HepG2 (cell line): ENCODE data around the gene TMEM240. TPM values are rescaled to one million over a fixed set of nuclear protein-coding genes. Genes with fewer than 3 reads are reported as not detected.
A peak's percentile ranks its signal among the peaks of the same experiment; 100 is the strongest.

ENCODE experiments used
- AKAP8 ChIP-seq: sonication (generic); formaldehyde crosslinking; IDR thresholded peaks from 2 replicates; pipeline ENCODE4 v1.5.1; 2020; ENCODE audit warnings: mild to moderate bottlenecking, missing genetic modification reagents
- ARID3A ChIP-seq: IDR thresholded peaks from 2 replicates; pipeline ENCODE4 v1.6.1; 2012; ENCODE audit warnings: low read depth, low read length, improper control_type of control experiment
- EEA1 ChIP-seq: sonication (generic); formaldehyde crosslinking; IDR thresholded peaks from 2 replicates; pipeline ENCODE4 v1.5.1; 2020; ENCODE audit warnings: mild to moderate bottlenecking, missing genetic modification reagents, borderline replicate concordance
- HOXA7 ChIP-seq: sonication (generic); formaldehyde crosslinking; IDR thresholded peaks from 2 replicates; pipeline ENCODE4 v1.8.1; 2022; ENCODE audit warnings: mild to moderate bottlenecking, missing genetic modification reagents, moderate library complexity
- JDP2 ChIP-seq: sonication (generic); formaldehyde crosslinking; IDR thresholded peaks from 2 replicates; pipeline ENCODE4 v1.8.1; 2022; ENCODE audit warnings: missing genetic modification reagents, borderline replicate concordance
- KMT2B ChIP-seq: IDR thresholded peaks from 2 replicates; pipeline ENCODE4 v1.6.1; 2016; ENCODE audit warnings: missing genetic modification reagents, missing compliant biosample characterization
- RAD21 ChIP-seq: fragments of 450-650 bp; formaldehyde crosslinking; IDR thresholded peaks from 2 replicates; pipeline ENCODE4 v1.5.0; 2020; ENCODE audit warnings: mild to moderate bottlenecking
- RNF2 ChIP-seq: fragments of 450-650 bp; conservative IDR thresholded peaks from 2 replicates; pipeline ENCODE4 v1.6.1; 2016; ENCODE audit warnings: low read depth
- RORA ChIP-seq: sonication (generic); formaldehyde crosslinking; IDR thresholded peaks from 2 replicates; pipeline ENCODE4 v1.5.0; 2020; ENCODE audit warnings: mild to moderate bottlenecking, missing genetic modification reagents, moderate library complexity
- SATB2 ChIP-seq: sonication (generic); formaldehyde crosslinking; IDR thresholded peaks from 2 replicates; pipeline ENCODE4 v1.5.0; 2020; ENCODE audit warnings: missing genetic modification reagents
- TMF1 ChIP-seq: sonication (generic); formaldehyde crosslinking; IDR thresholded peaks from 2 replicates; pipeline ENCODE4 v1.8.1; 2022; ENCODE audit warnings: low read depth, missing genetic modification reagents
- U2AF2 ChIP-seq: fragments of 200-400 bp; formaldehyde crosslinking; IDR thresholded peaks from 2 replicates; pipeline ENCODE4 v1.6.1; 2017; ENCODE audit warnings: low read depth, mild to moderate bottlenecking, low read length
- ZBTB38 ChIP-seq: sonication (generic); formaldehyde crosslinking; IDR thresholded peaks from 2 replicates; pipeline ENCODE4 v1.5.1; 2020; ENCODE audit warnings: mild to moderate bottlenecking, missing genetic modification reagents
- ZBTB49 ChIP-seq: sonication (generic); formaldehyde crosslinking; IDR thresholded peaks from 2 replicates; pipeline ENCODE4 v1.4.0; 2020; ENCODE audit warnings: missing genetic modification reagents, borderline replicate concordance
- ZNF251 ChIP-seq: sonication (generic); formaldehyde crosslinking; IDR thresholded peaks from 2 replicates; pipeline ENCODE4 v1.9.0; 2021; ENCODE audit warnings: mild to moderate bottlenecking, missing genetic modification reagents
- ZNF3 ChIP-seq: IDR thresholded peaks from 2 replicates; pipeline ENCODE4 v1.7.0; 2017; ENCODE audit warnings: inconsistent platforms
- ZNF329 ChIP-seq: sonication (generic); formaldehyde crosslinking; IDR thresholded peaks from 2 replicates; pipeline ENCODE4 v1.9.0; 2021; ENCODE audit warnings: low read depth, mild to moderate bottlenecking, missing genetic modification reagents
- ZNF703 ChIP-seq: sonication (generic); formaldehyde crosslinking; IDR thresholded peaks from 2 replicates; pipeline ENCODE4 v1.5.1; 2020; ENCODE audit warnings: missing genetic modification reagents, mild to moderate bottlenecking, moderate library complexity, borderline replicate concordance
- ZNF772 ChIP-seq: sonication (generic); formaldehyde crosslinking; IDR thresholded peaks from 2 replicates; pipeline ENCODE4 v1.5.0; 2020; ENCODE audit warnings: mild to moderate bottlenecking, missing genetic modification reagents
- polyA plus RNA-seq, 8 experiments: library from polyadenylated mRNA; depleted of rRNA in 3 of 8; stranded (reverse) in 7 of 8; unstranded in 1 of 8; fragments of >200 nt; fragmentation: Illumina TruSeq in 4 of 8; extraction: Trizol in 4 of 8; gene quantifications; 2 replicates each; pipeline versions ENCODE4 v1.2.1 to v1.2.3, GENCODE V29; 2011 to 2016; ENCODE audit warnings: low read depth in 4 of 8, missing spikeins in 1 of 8, mixed read lengths in 1 of 8; ENCODE audit not compliant: insufficient read depth in 1 of 8
- total RNA-seq, 5 experiments: library from RNA; depleted of rRNA; stranded (reverse); fragments of >200 nt; fragmentation: Illumina TruSeq; extraction: Trizol; gene quantifications; 2 replicates each; pipeline ENCODE4 v1.2.3, GENCODE V29; 2016; ENCODE audit warnings: low read depth in 1 of 5
- TF ChIP-seq, protein P1 (sequence below): sonication (generic); formaldehyde crosslinking; IDR thresholded peaks from 2 replicates; pipeline ENCODE4 v1.4.0; 2020; ENCODE audit warnings: low read depth, mild to moderate bottlenecking, missing genetic modification reagents
- TF ChIP-seq, protein P2 (sequence below): IDR thresholded peaks from 2 replicates; pipeline ENCODE4 v1.6.1; 2016; ENCODE audit warnings: low read depth, control low read depth
- TF ChIP-seq, protein P3 (sequence below): IDR thresholded peaks from 2 replicates; pipeline ENCODE4 v1.6.1; 2016; ENCODE audit warnings: mild to moderate bottlenecking

The TMEM240 gene
- total and polyA plus RNA-seq, 2 of the 13 experiments (the other 11 are each of a cell fraction or from before 2014, with no cell fraction given), result 0.17 TPM; not detected in 1

- TF ChIP-seq AKAP8 (CRISPR knock-in tag) (no peak), HOXA7 (CRISPR knock-in tag) (no peak), JDP2 (CRISPR knock-in tag) (no peak), ZNF3 (CRISPR knock-in tag) (no peak), EEA1 (CRISPR knock-in tag) (0 out of 2 replicates have a peak, but pooled peaks have one; percentile 44), ZBTB38 (CRISPR knock-in tag) (0 out of 2 replicates have a peak, but pooled peaks have one; percentile 8), ZBTB49 (CRISPR knock-in tag) (no peak), TMF1 (CRISPR knock-in tag) (no peak), ZNF772 (CRISPR knock-in tag) (peak; percentile 53; the same call in 1 of the 2 replicates), U2AF2 (no peak), RNF2 (no peak), ZNF329 (CRISPR knock-in tag) (no peak), RAD21 (no peak), ARID3A (no peak), KMT2B (CRISPR knock-in tag) (no peak), ZNF251 (CRISPR knock-in tag) (no peak), SATB2 (CRISPR knock-in tag) (no peak), RORA (CRISPR knock-in tag) (no peak), ZNF703 (CRISPR knock-in tag) (no peak; the same call in 1 of the 2 replicates)
- TF ChIP-seq, protein P1, sequence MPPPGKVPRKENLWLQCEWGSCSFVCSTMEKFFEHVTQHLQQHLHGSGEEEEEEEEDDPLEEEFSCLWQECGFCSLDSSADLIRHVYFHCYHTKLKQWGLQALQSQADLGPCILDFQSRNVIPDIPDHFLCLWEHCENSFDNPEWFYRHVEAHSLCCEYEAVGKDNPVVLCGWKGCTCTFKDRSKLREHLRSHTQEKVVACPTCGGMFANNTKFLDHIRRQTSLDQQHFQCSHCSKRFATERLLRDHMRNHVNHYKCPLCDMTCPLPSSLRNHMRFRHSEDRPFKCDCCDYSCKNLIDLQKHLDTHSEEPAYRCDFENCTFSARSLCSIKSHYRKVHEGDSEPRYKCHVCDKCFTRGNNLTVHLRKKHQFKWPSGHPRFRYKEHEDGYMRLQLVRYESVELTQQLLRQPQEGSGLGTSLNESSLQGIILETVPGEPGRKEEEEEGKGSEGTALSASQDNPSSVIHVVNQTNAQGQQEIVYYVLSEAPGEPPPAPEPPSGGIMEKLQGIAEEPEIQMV (CRISPR knock-in tag), result no peak
- TF ChIP-seq, protein P2, sequence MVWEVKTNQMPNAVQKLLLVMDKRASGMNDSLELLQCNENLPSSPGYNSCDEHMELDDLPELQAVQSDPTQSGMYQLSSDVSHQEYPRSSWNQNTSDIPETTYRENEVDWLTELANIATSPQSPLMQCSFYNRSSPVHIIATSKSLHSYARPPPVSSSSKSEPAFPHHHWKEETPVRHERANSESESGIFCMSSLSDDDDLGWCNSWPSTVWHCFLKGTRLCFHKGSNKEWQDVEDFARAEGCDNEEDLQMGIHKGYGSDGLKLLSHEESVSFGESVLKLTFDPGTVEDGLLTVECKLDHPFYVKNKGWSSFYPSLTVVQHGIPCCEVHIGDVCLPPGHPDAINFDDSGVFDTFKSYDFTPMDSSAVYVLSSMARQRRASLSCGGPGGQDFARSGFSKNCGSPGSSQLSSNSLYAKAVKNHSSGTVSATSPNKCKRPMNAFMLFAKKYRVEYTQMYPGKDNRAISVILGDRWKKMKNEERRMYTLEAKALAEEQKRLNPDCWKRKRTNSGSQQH, result no peak
- TF ChIP-seq, protein P3, sequence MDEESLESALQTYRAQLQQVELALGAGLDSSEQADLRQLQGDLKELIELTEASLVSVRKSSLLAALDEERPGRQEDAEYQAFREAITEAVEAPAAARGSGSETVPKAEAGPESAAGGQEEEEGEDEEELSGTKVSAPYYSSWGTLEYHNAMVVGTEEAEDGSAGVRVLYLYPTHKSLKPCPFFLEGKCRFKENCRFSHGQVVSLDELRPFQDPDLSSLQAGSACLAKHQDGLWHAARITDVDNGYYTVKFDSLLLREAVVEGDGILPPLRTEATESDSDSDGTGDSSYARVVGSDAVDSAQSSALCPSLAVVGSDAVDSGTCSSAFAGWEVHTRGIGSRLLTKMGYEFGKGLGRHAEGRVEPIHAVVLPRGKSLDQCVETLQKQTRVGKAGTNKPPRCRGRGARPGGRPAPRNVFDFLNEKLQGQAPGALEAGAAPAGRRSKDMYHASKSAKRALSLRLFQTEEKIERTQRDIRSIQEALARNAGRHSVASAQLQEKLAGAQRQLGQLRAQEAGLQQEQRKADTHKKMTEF (CRISPR knock-in tag), result no peak; the same call in 1 of the 2 replicates
These were observed 33.7 kb upstream of the TMEM240 start (continued) for GRCh38 chr1:1573843-1574720.
